Measurements from ENCODE around the gene GP1BB. TPM values are rescaled to one million over a fixed set of nuclear protein-coding genes. Genes with fewer than 3 reads are reported as not detected.

The GP1BB gene
- polyA plus RNA-seq, 1 of the 3 experiments (the other 2 are of a cell fraction), result 1.5 TPM

DNA sequence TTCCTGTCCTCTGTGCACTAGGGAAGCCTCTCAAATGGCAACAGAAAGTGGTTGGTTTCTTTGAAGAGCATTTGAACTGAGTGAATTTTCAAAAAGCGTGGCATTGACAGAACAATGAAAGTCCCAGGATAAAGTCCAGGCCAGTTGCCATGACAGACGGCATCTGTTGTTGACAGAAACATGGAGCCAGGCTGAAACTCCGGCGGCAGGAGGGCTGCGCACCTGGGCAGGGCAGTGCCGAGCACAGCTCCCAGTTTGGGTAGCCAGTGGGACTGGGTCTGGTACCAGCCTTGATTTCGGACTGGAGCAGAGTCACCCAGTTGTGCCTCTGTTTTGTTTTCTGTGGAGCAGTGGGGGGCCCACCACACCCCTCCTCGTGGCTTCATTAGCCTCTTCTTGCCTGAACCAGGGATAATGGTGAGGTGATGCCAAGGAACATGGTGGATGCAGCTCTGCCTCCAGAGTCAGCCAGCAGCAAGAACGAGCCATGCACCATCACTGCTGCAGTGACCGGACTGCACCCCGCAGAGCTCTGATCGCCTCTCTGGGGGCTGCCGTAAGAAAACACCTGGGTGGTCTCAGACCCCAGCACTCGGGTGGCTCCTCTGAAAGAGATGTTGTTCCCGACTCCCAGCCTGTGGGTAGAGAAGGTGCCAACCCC is 18.9 kb upstream of the GP1BB start:
- TF ChIP-seq FOXJ3 (CRISPR knock-in tag; IDR thresholded peaks at IDR 0.05) (no peak), ELF1 (IDR thresholded peaks at IDR 0.05) (no peak), SMC3 (IDR thresholded peaks at IDR 0.05; ENCODE audit: low read depth, low read length) (no peak), JUND (IDR thresholded peaks at IDR 0.05) (no peak), TAF1 (IDR thresholded peaks at IDR 0.05; ENCODE audit: borderline replicate concordance, low read depth, low read length) (no peak), GATA2 (CRISPR knock-in tag; IDR thresholded peaks at IDR 0.05) (no peak), MEF2A (IDR thresholded peaks at IDR 0.05; ENCODE audit: borderline replicate concordance, low read depth) (no peak), RXRA (IDR thresholded peaks at IDR 0.05; ENCODE audit: borderline replicate concordance, low read depth) (no peak)
- TF ChIP-seq, protein P1, sequence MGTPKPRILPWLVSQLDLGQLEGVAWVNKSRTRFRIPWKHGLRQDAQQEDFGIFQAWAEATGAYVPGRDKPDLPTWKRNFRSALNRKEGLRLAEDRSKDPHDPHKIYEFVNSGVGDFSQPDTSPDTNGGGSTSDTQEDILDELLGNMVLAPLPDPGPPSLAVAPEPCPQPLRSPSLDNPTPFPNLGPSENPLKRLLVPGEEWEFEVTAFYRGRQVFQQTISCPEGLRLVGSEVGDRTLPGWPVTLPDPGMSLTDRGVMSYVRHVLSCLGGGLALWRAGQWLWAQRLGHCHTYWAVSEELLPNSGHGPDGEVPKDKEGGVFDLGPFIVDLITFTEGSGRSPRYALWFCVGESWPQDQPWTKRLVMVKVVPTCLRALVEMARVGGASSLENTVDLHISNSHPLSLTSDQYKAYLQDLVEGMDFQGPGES (IDR thresholded peaks at IDR 0.05; ENCODE audit: low read depth, low read length), result no peak
- TF ChIP-seq, protein P2, sequence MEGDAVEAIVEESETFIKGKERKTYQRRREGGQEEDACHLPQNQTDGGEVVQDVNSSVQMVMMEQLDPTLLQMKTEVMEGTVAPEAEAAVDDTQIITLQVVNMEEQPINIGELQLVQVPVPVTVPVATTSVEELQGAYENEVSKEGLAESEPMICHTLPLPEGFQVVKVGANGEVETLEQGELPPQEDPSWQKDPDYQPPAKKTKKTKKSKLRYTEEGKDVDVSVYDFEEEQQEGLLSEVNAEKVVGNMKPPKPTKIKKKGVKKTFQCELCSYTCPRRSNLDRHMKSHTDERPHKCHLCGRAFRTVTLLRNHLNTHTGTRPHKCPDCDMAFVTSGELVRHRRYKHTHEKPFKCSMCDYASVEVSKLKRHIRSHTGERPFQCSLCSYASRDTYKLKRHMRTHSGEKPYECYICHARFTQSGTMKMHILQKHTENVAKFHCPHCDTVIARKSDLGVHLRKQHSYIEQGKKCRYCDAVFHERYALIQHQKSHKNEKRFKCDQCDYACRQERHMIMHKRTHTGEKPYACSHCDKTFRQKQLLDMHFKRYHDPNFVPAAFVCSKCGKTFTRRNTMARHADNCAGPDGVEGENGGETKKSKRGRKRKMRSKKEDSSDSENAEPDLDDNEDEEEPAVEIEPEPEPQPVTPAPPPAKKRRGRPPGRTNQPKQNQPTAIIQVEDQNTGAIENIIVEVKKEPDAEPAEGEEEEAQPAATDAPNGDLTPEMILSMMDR (IDR thresholded peaks at IDR 0.05), result no peak
- TF ChIP-seq, protein P3, sequence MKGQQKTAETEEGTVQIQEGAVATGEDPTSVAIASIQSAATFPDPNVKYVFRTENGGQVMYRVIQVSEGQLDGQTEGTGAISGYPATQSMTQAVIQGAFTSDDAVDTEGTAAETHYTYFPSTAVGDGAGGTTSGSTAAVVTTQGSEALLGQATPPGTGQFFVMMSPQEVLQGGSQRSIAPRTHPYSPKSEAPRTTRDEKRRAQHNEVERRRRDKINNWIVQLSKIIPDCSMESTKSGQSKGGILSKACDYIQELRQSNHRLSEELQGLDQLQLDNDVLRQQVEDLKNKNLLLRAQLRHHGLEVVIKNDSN (IDR thresholded peaks at IDR 0.05; ENCODE audit: borderline replicate concordance, low read depth), result no peak
- TF ChIP-seq, protein P4, sequence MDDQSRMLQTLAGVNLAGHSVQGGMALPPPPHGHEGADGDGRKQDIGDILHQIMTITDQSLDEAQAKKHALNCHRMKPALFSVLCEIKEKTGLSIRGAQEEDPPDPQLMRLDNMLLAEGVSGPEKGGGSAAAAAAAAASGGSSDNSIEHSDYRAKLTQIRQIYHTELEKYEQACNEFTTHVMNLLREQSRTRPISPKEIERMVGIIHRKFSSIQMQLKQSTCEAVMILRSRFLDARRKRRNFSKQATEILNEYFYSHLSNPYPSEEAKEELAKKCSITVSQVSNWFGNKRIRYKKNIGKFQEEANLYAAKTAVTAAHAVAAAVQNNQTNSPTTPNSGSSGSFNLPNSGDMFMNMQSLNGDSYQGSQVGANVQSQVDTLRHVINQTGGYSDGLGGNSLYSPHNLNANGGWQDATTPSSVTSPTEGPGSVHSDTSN (IDR thresholded peaks at IDR 0.05), result no peak
- TF ChIP-seq, protein P5, sequence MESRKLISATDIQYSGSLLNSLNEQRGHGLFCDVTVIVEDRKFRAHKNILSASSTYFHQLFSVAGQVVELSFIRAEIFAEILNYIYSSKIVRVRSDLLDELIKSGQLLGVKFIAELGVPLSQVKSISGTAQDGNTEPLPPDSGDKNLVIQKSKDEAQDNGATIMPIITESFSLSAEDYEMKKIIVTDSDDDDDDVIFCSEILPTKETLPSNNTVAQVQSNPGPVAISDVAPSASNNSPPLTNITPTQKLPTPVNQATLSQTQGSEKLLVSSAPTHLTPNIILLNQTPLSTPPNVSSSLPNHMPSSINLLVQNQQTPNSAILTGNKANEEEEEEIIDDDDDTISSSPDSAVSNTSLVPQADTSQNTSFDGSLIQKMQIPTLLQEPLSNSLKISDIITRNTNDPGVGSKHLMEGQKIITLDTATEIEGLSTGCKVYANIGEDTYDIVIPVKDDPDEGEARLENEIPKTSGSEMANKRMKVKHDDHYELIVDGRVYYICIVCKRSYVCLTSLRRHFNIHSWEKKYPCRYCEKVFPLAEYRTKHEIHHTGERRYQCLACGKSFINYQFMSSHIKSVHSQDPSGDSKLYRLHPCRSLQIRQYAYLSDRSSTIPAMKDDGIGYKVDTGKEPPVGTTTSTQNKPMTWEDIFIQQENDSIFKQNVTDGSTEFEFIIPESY (IDR thresholded peaks at IDR 0.05; ENCODE audit: borderline replicate concordance, low read depth), result no peak
- no peak overlapping the region for H3K9ac ChIP-seq
- H3F3A ChIP-seq (replicated peaks; ENCODE audit: insufficient read depth), result no peaks in the 10 kb centered on the region
- no peaks in the 10 kb centered on the region for H3K27me3 ChIP-seq (ENCODE audit: insufficient read depth)
- DNase-seq, result no peak
- H3K4me2 ChIP-seq, result no peak overlapping the region
- H3K36me3 ChIP-seq (replicated peaks in 1 of 2; ENCODE audit: control insufficient read depth in 1 of 2, insufficient read depth in 2 of 2, low read length in 1 of 2), result no peaks in the 10 kb centered on the region
- H3K27ac ChIP-seq (ENCODE audit: low read depth in 2 of 2, low read length in 1 of 2), result no peak overlapping the region
- H3K9me3 ChIP-seq, result no peaks in the 10 kb centered on the region
- WGBS (ENCODE audit: low lambda C conversion rate), result 90% methylated on average over 10 of the region's 15 CpGs
- H2AFZ ChIP-seq (ENCODE audit: low read depth), result no peak overlapping the region
- no peaks in the 10 kb centered on the region for H4K20me1 ChIP-seq (ENCODE audit: insufficient read depth)
- ChIA-PET CTCF (interaction anchor here (1.4 to 1.7 kb wide), 4 partner anchors 13 to 73 kb away, joined by 4 to 7 read pairs (median 4); no protein-coding TSS in a partner anchor), POLR2A (no interaction called here)
- H3K79me2 ChIP-seq (ENCODE audit: insufficient read depth), result no peaks in the 10 kb centered on the region
- peaks cover 0 to 4% of the 10 kb centered on the region in 2 experiments; a peak in 1 of 4 replicates for H3K4me1 ChIP-seq (ENCODE audit: control insufficient read depth in 1 of 2, insufficient read depth in 2 of 2, low read depth in 1 of 2, low read length in 1 of 2)
- no peaks in the 10 kb centered on the region for H3K9me2 ChIP-seq
- H3K4me3 ChIP-seq (ENCODE audit: low read depth in 2 of 2, low read length in 1 of 2), result no peak overlapping the region

All from SK-N-SH (cell line).